Ammon's horn (tissue), 1 donor: Measurements from ENCODE around the gene P2RY2.

Experiments used
- DNase-seq: peaks from one replicate; pipeline ENCODE4 v3.0.0-alpha.2; 2016; ENCODE audit warnings: low spot score

The P2RY2 gene

DNA sequence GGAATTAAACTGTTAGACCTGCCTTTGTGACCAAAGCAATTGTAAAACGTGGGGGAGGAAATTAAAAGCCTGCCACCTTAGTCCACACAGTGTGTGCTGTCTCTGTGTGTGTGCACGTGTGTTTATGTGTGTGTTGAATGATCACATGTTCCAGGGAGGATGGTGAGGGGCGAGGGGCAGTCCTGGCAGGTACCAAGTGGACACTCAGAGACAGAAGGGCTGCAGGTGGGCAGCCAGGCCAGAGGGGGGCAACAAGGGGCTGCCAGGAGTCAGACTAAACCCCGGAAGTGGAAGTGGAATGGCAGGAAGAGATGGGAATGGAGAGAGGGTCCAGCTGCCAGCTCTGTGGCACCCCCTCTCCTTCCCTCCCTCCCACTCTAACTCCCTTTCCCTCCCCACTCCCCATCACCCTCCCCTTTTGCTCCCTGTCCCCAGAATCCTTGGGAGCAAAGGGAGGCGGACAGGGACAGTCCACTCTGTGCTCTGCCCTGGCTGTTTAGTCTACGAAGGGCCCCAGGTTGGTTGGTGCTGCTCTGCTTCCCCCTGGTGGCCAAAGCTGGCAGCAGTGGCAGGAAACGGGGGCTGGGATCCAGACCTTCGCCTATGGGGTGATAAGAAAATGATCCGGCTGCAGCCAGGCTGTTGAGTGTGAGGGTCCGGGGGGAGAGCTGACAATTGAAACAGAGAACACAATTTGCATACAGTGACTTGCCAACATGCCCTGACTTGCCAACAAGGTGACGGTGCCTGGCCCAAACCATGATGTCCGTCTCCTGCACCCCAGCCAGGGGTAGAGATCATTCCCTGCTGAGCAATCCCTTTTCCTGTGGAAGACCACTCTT is 24.4 kb downstream of the P2RY2 start:
- peak; percentile 74 for DNase-seq

DNA sequence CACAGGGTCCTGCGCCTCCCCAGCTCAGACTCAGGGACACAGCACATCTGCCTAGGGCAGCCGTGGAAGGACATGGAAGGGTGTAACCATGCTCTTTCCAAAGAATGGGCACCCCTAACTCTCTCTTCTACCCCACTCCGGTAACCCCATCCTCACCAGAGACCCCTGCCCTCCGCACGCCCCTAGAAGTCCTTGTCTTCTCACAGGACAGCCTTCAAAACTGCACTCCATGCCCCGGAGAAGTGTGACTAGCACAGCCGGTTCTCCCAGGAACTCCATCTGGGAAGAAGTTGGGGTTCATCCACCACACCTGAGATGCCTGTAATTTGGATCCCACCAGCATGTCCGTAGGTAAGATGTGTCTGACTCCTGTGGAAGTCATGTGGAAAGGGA is 25.0 kb downstream of the P2RY2 start:
- no peak for DNase-seq

DNA sequence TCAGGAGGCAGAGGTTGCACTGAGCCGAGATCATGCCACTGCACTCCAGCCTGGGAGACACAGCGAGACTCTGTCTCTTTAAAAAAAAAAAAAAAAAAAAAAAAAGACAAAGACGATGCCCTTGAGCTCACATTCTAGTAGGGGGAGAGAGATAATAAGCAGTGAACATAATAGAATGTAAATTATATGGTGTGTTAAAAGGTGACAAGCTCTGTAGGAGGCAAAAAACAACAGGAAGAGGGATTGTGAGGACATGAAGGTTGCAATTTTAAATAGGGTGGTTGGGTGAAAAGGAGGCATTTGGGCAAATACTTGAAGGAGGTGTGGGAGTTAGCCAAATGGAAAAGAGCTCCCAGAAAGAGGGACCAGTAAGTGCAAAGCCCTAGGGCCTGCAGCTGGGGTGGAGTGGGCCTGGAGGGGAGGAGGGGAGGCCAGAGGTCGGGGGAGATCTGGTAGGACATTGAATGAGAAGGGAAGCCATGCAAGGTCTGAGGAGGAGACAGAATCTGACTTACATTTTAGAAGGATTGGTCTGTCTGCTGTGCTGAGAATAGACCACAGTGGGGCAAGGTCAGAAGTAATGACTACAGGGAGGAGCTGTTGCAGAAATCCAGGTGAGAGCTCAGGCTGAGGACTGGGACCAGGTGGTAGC is 26.6 kb downstream of the P2RY2 start:
- no peak for DNase-seq

- DNase-seq, result no peak
These were observed 27.4 kb downstream of the P2RY2 start for GRCh38 chr11:73245461-73245860.

GRCh38 chr11:73246303-73246702 is 28.2 kb downstream of the P2RY2 start:
- DNase-seq, result no peak

GRCh38 chr11:73248526-73249185 is 30.6 kb downstream of the P2RY2 start:
- no peak for DNase-seq

DNA sequence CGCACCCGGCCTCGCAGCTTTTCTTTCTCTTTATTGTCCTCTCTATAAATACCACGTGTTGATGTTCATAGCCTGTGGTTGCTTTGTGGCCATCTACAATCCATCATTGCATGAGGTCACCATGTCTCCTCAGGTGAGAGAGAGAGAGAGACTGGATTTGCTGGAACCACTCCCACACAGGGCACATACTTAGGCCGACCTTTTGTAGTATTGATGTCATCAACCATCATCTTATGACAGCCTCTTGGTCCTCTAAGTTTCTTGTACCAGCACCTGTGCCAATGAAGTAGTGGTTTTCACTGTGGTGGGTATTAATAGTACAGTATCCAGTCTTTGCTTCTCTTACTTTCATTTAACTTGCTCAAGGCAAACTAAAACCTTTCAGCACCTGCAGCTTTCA is 31.2 kb downstream of the P2RY2 start:
- DNase-seq, result no peak

DNA sequence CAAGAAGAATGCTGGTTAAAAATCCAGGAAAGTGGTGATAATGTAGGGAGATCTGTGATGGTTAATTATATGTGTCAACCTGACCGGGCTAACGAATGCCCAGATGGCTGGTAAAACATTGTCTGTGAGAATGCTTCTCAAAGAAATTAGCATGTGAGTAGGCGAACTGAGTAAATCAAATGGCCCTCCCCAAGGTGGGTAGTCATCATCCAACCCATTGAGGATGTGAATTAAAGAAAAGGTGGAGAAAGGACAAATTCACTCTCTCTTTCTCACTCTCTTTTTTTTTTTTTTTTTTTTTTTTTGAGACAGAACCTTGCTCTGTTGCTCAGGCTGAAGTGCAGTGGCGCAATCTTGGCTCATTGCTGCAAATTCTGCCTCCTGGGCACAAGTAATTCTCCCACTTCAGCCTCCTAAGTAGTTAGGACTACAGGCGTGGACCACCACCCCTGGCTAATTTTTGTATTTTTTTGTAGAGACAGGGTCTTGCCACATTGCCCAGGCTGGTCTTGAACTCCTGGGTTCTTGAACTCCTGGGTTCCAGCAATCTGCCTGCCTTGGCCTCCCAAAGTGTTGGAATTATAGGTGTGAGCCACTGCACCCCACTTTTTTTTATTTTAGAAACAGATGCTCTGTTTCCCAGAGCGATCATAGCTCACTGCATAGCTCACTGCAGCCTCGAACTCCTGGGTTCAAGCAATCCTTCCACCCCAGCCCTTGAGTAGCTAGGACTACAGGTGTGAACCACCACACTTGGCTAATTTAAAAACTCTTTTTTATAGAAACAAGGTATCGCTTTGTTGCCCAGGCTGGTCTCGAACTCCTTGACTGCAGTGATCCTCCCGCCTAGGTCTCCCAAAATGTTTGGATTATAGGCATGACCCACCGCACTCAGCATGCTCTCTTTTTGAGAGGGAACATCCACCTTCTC is 32.0 kb downstream of the P2RY2 start:
- no peak for DNase-seq

GRCh38 chr11:73252577-73253191 is 34.6 kb downstream of the P2RY2 start:
- DNase-seq, result no peak

- DNase-seq, result peak; percentile 30
These were observed 39.4 kb downstream of the P2RY2 start for GRCh38 chr11:73257342-73258103.

DNA sequence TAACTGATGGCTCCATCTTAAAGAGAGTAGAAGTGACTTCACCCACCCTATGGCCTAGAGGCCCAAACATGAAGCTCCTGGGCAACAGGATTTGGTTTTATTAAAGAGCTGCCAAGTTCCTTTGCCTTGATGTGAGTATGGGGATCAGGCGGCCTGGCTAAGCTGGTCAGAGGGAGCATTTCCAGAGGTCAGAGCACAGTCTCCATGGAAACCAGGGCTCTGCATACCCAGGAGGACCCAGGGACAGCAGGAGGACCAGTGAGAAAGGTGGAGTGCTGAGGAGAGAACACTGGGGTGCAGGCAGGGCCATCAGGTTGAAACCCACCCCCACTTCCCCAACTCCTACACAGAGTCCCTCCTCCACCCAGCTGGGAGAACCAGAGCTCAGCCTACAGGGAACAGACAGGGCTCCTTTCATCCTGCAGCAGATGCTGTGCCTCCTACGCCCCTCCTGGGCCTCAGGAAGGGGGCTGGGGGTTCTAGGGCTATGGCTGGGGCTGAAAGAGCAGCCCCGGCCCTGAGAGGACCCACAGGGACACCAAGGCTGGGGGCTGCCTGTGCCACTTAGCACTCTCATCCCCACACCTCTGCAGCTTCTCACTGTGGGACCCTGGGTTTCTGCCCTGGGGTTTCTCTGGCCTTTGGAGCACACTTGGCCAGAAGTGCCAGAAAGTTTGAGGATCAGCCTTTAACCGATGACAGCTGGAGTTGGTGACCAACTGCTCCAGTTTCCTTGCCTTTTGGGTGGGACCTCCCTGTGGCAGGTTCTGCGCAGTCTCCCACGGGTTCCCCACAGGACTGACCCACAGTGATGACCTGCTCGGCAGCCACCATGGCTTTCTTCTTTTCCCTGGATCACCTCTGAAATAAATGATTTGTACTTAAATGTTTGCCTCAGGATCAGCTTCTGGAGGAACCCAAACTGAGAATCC is 40.3 kb downstream of the P2RY2 start:
- DNase-seq, result peak; percentile 34

- DNase-seq, result no peak
These were observed 41.5 kb downstream of the P2RY2 start for GRCh38 chr11:73259406-73260126.

- no peak for DNase-seq
These were observed 42.0 kb downstream of the P2RY2 start for GRCh38 chr11:73260127-73260457.

GRCh38 chr11:73262851-73263495 is 44.9 kb downstream of the P2RY2 start:
- DNase-seq, result no peak

- DNase-seq, result no peak
These were observed 45.6 kb downstream of the P2RY2 start for GRCh38 chr11:73263640-73264039.

- no peak for DNase-seq
These were observed 47.3 kb downstream of the P2RY2 start for GRCh38 chr11:73265278-73265810.

GRCh38 chr11:73265853-73266645 is 48.0 kb downstream of the P2RY2 start:
- no peak for DNase-seq
